Measurements from ENCODE around the gene HNRNPK.

DNA sequence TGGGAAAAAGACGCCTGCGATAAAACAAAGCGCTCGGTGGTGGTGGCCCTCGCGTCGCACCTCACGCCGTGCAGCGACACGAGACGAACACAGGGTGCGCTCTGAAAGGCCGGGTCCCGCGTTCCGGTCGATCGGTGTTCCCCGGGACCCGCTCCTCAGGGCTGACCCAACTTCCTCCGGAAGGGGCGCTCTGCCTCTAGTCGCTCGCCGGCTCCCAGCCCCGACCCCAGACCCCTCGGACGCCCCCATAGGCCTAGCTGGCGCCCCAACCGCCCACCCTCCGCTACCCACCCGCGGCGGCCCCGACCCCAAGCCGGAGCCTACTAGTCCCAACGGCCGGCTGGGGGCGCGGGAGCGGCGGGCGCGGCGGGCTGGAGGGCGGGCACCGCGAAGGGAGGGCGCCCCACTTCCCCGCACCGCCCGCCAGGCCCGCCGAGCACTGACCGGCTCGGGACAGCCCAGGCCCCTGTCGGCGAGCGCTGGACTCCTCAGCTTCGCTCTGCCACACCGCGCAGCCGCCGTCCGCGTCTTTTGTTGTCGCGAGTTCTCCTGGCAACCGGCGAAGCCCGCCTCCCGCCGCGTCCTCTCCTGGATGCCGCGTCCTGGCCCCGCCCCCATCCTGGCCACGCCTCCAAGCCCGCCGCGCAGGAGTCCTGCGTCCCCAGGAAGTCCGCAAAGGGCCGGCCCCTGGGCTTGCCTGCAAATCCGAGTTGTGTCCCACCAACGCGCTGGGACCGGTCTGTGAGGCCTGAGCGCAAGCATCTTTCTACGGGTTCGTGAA is 58.9 kb downstream of the HNRNPK start, which contains the start of gene KIF27:
- TF ChIP-seq GATA2 (IDR thresholded peaks at IDR 0.05; ENCODE audit: low read depth, low read length) (no peak), GATA3 (IDR thresholded peaks at IDR 0.05; ENCODE audit: low read depth, low read length) (no peak)

Data from SH-SY5Y (cell line).